Mesothelial cell of epicardium (in vitro differentiated cells): Measurements from ENCODE around the gene LTB4R. TPM values are rescaled to one million over a fixed set of nuclear protein-coding genes. Genes with fewer than 3 reads are reported as not detected.

Experiments
- DNase-seq, 2 experiments: peaks; one replicate each; pipeline ENCODE4 v3.0.0; 2021; ENCODE audit warnings: low spot score in 2 of 2; ENCODE audit not compliant: unreplicated experiment in 2 of 2
- H3K27ac Mint-ChIP-seq: 2 replicates; pipeline ENCODE4 v1.8.0; 2021; ENCODE audit warnings: mixed read lengths
- H3K27me3 Mint-ChIP-seq: 2 replicates; pipeline ENCODE4 v1.8.0; 2021; ENCODE audit warnings: low read depth, mixed read lengths
- H3K36me3 Mint-ChIP-seq: 2 replicates; pipeline ENCODE4 v1.8.0; 2021; ENCODE audit warnings: mixed read lengths
- H3K4me1 Mint-ChIP-seq: 2 replicates; pipeline ENCODE4 v1.8.0; 2021; ENCODE audit warnings: mixed read lengths
- H3K4me3 Mint-ChIP-seq: 2 replicates; pipeline ENCODE4 v1.8.0; 2021; ENCODE audit warnings: mild to moderate bottlenecking, moderate library complexity, mixed read lengths
- H3K9me3 Mint-ChIP-seq: 2 replicates; pipeline ENCODE4 v1.8.0; 2021; ENCODE audit warnings: mixed read lengths
- total RNA-seq: library from RNA; stranded (reverse); gene quantifications from 3 replicates; pipeline ENCODE4 v1.2.1, GENCODE V29; 2021
- TF ChIP-seq, protein P1 (sequence below): fragments of 200-600 bp; sonication (generic); IDR thresholded peaks from one replicate; pipeline ENCODE4 v1.5.0; 2021; ENCODE audit warnings: antibody characterized with exemption; ENCODE audit not compliant: unreplicated experiment

LTB4R gene
- total RNA-seq, 1 donor from 2014 or later, result 11.8 TPM

DNA sequence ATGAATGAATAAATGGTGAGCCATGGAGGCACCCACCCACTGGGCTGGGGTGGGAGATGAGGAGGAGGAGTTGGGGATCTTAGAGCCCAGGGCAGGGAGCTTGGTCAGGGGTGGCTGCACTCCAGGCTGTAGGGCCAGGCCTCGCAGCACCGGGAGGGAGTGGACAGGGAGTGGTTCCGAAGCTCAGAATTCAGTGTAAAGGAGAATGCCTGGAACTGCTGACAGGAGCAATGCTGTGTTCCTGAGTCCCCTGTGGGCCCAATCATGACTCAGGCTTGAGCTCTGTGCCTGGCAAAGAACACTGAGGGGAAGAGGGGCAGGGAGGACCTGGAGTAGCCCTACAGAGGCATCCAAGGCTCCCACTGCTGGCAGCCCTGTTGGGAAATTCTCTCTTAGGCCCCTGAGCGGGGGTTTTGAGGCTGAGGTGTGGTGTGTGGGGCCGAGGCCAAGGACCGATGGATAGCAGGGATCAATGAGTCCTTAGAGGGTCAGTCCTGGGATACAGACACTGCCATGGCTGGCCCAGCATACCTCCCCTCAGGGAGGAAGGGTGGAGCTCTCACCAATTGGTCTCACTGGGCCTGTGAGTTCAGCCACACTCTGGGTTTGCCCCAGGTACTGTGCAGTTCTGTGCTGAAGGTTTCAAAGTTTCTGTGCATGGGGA is 30.4 kb upstream of the LTB4R start:
- Mint-ChIP-seq H3K27ac (no peak overlapping the region), H3K27me3 (no peaks in the 10 kb centered on the region), H3K4me1 (peaks cover 22% of the 10 kb centered on the region), H3K9me3 (no peaks in the 10 kb centered on the region), H3K36me3 (no peaks in the 10 kb centered on the region), H3K4me3 (no peak overlapping the region)
- no peak for DNase-seq
- TF ChIP-seq, protein P1, sequence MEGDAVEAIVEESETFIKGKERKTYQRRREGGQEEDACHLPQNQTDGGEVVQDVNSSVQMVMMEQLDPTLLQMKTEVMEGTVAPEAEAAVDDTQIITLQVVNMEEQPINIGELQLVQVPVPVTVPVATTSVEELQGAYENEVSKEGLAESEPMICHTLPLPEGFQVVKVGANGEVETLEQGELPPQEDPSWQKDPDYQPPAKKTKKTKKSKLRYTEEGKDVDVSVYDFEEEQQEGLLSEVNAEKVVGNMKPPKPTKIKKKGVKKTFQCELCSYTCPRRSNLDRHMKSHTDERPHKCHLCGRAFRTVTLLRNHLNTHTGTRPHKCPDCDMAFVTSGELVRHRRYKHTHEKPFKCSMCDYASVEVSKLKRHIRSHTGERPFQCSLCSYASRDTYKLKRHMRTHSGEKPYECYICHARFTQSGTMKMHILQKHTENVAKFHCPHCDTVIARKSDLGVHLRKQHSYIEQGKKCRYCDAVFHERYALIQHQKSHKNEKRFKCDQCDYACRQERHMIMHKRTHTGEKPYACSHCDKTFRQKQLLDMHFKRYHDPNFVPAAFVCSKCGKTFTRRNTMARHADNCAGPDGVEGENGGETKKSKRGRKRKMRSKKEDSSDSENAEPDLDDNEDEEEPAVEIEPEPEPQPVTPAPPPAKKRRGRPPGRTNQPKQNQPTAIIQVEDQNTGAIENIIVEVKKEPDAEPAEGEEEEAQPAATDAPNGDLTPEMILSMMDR, result no peak

DNA sequence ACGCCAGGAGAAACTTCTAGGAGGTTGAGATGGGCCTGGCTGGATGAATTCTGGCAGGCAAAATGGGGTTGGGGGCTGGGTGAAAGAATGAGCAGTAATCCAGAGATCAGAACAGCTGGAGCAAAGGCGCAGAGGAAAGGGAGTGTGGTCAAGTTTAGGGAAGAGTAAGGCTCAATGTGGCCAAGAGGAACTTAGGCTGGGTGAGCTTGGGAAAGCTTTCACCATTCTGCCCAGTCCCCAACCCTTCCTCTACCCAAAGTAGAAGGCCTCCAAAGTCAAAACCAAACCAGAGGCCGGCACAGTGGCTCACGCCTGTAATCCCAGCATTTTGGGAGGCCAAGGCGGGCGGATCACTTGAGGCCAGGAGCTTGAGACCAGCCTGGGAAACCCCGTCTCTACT is 29.7 kb upstream of the LTB4R start:
- no peaks in the 10 kb centered on the region for H3K9me3 Mint-ChIP-seq
- no peak for DNase-seq
- TF ChIP-seq, protein P1, result no peak
- H3K27me3 Mint-ChIP-seq, result no peaks in the 10 kb centered on the region
- no peaks in the 10 kb centered on the region for H3K36me3 Mint-ChIP-seq
- no peak overlapping the region for H3K27ac Mint-ChIP-seq
- peaks cover 26% of the 10 kb centered on the region for H3K4me1 Mint-ChIP-seq
- H3K4me3 Mint-ChIP-seq, result no peak overlapping the region

DNA sequence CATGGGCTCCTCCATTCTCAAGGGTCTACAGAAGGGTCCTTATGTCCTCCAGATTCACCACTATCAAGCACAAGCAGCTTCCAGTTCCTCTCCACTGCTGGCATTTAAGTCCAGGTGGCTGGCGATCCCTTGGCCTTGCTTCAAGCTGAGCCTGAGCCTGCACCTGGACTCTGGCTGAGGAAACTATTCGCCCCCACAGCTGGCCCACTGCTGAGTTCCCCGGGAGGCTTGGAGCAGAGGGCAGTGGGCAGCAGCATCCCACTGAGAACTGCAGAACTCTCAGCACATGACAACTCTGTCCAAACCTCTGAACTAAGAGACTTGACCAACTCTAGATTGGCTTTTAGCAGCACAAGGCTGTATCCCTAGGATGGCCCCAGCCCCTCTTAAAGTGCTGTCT is 28.6 kb upstream of the LTB4R start:
- TF ChIP-seq, protein P1, result no peak
- H3K27ac Mint-ChIP-seq, result no peak overlapping the region
- no peaks in the 10 kb centered on the region for H3K9me3 Mint-ChIP-seq
- no peaks in the 10 kb centered on the region for H3K27me3 Mint-ChIP-seq
- no peaks in the 10 kb centered on the region for H3K36me3 Mint-ChIP-seq
- peaks cover 26% of the 10 kb centered on the region for H3K4me1 Mint-ChIP-seq
- DNase-seq, result no peak
- H3K4me3 Mint-ChIP-seq, result no peak overlapping the region

DNA sequence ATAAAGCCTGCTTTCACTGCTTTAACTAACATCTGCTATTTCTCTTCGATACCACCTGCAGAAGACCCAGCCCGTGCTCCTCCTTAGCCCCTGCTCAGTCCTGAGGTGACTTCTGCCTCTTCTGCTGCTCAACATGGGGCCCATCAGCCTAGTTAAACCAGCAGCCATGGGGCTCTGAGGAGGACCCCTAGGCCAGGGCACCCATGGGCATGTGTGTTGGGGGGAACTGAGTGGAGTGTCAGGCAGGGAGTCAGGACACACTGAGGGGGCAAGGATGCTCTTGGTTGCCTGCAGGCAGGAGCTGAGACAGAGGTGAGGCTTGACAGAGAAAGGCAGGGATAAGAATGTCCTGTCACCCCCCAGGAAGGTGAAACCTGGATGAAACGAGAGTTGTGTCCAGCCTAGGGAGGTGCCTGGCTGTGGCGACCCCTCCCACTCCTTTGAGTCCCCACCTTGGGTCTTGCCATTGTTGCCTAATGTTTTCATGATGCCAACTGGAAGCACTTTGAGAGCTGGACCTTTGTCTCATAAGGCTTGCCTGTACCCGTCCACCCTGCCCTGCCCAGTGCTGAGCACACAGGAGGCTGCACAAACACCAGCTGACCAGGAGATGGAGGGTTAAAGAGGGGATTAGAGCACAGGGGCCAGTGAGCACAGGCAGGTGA is 27.4 kb upstream of the LTB4R start:
- no peaks in the 10 kb centered on the region for H3K27me3 Mint-ChIP-seq
- peak overlapping the region; percentile 55 for H3K27ac Mint-ChIP-seq

DNA sequence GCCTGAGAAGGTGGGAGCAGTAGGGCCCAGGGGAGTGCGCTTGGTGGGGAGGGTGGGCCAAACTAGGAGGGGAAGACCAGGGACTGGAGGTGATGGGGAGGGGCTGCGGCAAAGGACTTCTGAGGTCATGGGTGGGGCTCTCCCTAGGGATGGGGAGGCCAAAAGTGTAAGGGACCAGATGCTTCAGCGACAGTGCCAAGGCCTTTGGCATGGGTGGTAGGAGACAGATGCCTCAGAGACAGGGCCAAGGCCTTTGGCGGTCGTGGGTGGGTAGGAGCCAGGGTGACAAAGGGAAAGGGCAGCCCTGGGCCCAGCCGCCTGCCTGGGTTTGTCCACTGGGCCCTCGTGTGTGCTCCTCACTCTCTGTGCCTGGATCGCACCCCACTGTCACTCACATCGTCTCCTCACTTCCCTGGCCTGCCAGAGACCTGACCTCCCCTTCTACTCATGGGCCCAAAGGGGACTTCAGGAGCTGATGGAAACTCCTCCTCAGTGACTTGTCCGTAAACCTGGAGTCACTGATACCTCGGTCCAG is 26.7 kb upstream of the LTB4R start:
- TF ChIP-seq, protein P1, result no peak
- Mint-ChIP-seq H3K27ac (peak overlapping the region; percentile 35), H3K4me1 (peaks cover 26% of the 10 kb centered on the region), H3K27me3 (no peaks in the 10 kb centered on the region), H3K9me3 (no peaks in the 10 kb centered on the region), H3K36me3 (no peaks in the 10 kb centered on the region), H3K4me3 (no peak overlapping the region)
- DNase-seq, result no peak

More for the DNA sequence above, 27.4 kb upstream of the LTB4R start:
- Mint-ChIP-seq H3K4me1 (peaks cover 26% of the 10 kb centered on the region), H3K9me3 (no peaks in the 10 kb centered on the region), H3K36me3 (no peaks in the 10 kb centered on the region), H3K4me3 (no peak overlapping the region)
- DNase-seq, result no peak
- TF ChIP-seq, protein P1, result no peak
